GM11168 (cell line): ENCODE data around the gene SLC26A11.
"Not testable (repeated sequence)": the region's sequence is repeated elsewhere in the genome, so short reads cannot be mapped to it uniquely, and the experiment has no call there.

Source experiments
- in situ Hi-C: fragments of 300-500 bp; cut with MboI; formaldehyde crosslinking; loops from one replicate; pipeline ENCODE4 v1.12.0; 2022; ENCODE audit warnings: low sequenced_read_pairs; ENCODE audit not compliant: unreplicated experiment

The SLC26A11 gene

DNA sequence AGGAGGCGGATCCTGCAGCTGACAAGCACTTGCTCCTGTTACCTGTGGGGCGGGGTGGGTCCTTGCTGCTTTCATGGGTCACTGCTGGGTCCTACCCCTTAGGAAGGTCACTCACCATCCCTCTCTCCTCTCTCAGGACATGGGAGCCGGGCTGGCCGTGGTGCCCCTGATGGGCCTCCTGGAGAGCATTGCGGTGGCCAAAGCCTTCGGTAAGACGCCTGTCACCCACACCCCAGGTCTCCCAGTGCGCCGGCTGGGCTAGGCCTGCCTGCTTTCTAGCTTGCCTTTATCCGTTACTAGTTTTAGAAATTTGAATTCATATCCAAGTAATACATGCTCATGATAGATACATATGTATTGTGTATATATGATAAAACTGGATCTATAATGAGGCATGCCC is 17.2 kb downstream of the SLC26A11 start:
- in situ Hi-C loops = no loop called here

DNA sequence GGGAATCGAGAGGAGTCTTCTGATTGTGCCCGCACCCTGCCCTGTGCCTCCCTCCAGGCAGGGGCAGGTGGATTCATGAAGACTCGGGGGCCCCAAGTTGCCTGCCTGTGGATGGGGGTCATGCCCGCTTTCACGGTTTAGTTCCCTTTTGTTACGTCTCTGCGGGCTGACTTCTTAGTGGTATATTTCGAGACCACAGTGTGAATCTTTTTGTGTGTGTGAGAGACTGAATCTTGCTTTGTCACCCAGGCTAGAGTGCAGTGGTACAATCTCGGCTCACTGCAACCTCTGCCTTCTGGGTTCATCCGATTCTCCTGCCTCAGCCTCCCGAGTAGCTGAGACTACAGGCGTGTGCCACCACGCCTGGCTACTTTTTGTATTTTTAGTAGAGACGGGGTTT is 22.3 kb downstream of the SLC26A11 start:
- in situ Hi-C loops = no loop called here

DNA sequence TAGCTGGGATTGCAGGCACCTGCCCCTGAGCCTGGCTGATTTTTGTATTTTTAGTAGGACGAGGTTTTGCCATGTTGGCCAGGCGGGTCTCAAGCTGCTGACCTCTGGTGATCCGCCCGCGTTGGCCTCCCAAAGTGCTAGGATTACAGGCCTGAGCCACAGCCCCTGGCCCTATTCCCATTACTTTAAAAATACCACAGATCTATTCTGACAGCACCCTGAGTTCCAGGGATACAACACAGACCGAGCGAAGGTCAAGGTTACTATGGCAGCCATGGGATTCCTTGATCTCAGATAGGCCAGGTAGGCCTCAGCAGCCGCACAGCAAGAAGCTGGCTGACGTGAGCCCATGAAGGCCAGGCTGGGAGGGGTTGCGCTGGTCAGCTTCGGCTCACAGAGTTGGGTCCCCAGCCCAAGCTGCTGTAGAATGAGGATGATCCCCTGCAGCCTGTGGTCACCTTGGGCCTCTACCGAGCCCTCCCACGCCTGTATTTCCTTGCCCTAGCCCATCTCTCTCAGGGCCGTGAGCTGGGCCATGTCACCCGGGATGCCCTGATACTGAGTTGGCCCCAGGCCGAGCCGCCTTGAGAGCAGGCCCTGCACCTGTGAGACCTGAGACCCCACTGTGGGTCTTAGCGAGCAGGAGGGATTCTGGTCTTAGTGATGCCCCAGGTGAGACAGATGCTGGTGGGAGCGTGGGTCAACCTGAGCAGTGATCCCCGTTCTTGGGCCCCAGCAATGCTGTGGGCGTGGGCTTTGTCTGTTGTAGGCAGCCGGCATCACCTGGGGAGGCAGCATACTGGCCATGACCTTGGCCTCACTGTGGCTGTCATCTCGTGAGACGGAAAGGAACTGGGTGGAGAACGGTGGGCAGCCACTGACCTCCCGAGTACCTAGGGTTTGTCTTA is 23.6 kb downstream of the SLC26A11 start:
- in situ Hi-C loops = no loop called here

DNA sequence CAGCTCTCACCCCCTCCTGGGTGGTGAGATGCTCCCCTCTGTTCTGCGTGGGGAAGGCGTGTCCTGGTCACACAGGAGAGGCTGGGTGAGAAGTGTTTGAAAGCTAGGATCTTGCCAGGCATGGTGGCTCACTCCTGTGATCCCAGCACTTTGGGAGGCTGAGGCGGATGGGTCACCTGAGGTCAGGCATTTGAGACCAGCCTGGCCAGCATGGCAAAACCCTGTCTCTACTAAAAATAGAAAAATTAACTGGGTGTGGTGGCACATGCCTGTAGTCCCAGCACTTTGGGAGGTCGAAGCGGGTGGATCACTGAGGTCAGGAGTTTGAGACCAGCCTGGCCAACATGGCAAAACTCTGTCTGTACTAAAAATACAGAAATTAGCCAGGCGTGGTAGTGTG is 24.2 kb downstream of the SLC26A11 start:
- in situ Hi-C loops = not testable (repeated sequence)

DNA sequence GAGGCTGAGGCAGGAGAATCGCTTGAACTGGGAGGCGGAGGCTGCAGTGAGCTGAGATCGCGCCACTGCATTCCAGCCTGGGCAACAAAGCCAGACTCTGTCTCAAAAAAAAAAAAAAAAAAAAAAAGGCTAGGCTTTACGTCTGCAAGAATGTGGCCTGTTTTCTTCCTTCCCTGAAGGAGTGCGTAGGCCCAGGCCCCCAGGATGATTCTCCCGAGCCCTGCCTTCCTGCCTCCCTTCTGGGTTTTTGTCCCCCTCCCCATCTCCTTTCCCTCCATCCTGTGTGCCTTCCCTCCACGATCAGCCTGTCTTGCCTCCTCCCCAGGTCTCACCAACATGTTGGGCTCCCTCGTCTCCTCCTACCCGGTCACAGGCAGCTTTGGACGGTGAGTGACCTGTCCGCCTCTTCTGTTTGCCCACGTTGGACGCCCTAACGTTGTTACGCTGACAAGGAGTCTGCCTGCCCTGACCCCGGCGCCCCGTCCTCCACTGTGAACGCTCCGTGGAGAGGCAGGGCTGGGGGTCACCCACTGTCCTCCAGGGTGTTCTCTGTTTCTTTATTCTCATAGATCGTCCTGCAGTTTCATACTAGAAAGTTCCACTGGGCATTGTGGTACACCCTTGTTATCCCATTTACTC is 24.8 kb downstream of the SLC26A11 start:
- in situ Hi-C loops = no loop called here

DNA sequence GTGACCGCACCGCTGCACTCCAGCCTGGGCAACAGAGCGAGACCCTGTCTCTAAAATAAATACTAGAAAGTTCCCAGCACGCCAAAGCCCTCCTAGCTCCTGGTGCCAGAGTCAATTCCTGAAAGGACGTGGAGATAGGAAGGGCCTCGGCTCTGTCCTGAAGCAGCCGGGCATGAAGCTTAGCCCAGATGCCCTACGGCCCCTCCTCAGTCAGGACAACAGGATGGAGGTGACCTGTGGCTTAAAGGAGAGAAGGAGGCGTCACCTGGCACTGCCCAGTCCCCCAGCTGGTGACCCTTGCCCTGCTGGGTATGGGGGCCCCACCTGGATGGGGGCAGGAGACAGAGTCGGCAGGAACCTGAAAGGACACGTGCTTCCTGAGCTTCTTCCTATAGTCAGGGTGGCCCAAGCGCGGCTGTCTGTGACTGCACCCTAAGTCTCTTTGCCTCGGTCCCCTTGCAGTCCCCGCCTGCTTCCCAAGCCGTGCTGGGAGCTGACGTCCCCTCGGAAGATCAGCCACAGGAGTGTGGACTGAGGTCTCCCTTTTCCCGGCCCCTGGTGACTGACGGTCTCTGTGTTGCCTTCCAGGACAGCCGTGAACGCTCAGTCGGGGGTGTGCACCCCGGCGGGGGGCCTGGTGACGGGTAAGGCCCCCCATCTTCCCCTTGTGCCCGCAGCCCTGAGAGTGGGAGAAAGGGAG is 25.5 kb downstream of the SLC26A11 start:
- in situ Hi-C loops = no loop called here

DNA sequence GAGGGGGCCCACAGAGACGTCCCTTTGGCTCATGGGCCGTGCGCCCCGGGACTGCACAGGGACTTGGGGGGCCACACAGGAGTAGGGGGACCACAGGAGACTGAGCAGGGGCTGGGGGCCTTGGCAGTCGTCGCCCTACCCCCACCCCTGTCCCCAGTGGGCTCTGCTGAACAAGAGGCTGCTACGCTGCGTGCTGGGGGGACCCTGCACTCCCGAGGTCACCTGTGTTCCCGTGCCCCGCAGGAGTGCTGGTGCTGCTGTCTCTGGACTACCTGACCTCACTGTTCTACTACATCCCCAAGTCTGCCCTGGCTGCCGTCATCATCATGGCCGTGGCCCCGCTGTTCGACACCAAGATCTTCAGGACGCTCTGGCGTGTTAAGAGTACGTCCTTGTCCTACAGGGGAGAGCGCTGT is 26.0 kb downstream of the SLC26A11 start:
- in situ Hi-C loops = no loop called here

DNA sequence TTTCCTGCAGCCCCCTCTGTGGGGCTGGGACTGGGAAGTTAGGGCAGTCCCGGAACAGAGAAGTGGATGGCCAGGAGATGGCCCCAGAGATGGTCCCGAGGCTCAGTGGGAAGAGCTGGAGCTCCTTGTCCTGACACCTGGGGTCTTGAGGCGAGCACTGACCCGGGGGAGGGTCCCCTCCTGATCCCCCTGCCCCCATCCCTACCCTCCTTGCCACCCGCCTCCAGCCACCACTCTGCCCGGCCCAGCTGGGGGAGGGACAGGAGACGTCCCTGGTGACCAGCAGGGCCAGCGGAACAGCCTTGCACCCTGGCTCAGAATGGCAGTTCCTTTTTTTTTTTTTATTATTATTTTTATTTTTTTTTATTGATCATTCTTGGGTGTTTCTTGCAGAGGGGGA is 26.5 kb downstream of the SLC26A11 start:
- in situ Hi-C loops = no loop called here

DNA sequence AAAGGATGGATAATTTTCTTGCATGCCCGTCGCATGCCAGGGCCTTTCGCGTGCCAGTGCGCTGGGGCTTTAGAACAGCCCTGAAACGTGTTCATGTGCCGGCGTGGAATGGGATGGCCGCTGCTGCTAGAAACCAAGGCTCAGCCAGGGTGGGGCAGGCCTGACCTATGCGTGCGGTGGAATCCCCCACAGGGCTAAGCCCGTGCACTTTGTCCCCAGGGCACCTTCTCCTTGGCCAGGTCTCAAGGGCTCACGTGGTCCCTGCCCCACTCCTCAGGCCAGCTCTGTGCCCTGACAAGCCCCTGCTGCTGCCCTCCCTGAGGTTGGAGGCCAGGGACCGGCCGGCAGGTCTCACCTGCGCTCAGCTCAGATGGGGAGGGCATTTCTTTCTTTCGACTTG is 27.3 kb downstream of the SLC26A11 start:
- in situ Hi-C loops = no loop called here

DNA sequence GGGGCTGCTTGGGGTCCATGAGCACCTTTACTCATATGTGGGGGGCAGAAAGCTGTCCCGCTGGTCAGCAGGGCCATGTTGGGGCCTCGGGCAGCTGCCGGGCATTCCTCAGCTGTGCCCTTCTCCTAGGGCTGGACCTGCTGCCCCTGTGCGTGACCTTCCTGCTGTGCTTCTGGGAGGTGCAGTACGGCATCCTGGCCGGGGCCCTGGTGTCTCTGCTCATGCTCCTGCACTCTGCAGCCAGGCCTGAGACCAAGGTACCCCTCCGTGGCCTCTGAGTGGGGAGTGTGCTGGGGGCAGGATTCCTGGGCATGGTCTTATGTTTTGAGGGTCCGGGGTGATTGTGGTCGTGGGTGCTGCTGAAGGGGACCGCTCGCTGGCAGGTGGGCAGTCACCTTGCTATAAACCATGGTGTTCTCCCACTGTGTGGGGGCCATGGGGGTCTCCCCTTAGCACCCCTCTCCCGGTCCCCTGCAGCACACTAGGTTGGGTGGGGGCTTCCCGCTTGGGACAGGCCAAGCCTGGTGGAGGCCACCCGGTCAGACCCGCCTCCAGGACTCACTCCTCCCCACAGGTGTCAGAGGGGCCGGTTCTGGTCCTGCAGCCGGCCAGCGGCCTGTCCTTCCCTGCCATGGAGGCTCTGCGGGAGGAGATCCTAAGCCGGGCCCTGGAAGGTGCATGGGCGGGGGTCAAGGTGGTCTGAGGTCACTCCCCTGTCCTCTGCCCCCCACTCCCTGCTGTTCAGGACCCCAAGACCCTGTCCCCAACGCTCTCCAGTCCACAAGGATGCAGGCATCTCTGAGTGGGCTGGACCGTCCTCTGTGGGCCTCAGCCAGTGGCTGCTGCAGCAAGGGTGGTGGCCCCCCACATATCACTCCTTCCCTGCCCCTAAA is 28.0 kb downstream of the SLC26A11 start:
- in situ Hi-C loops = no loop called here

DNA sequence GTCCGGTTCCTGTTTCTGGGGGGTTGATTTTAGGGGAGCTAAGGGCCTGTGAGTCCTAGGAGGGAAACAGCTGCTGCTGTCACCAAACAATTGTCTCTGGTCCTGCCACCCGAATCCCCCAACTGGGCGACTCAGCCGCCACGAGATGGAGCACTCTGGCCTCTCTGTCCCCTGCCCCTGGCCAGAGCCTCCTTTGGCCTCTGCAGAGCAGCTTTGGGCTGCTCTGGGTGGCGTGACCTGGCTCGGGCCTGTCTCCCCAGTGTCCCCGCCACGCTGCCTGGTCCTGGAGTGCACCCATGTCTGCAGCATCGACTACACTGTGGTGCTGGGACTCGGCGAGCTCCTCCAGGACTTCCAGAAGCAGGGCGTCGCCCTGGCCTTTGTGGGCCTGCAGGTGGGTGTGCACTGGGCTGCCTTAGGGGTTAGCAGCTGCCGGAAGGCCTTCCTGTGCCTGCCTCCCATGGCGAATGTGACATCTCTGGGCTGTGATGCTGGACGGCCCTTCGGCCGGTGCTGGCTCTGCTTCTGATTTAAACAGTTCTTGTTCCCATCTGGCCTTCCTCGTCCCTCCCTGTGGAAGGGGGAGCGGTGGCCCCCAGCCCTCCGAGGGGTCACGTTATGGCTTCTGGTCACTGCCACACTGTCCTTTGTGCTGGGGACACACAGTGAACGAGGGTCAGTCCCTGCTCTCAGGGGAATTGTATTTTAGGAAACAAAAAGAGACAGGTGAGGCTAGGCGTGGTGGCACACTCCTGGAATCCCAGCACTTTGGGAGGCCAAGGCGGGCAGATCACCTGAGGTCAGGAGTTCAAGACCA is 28.9 kb downstream of the SLC26A11 start:
- in situ Hi-C loops = no loop called here

DNA sequence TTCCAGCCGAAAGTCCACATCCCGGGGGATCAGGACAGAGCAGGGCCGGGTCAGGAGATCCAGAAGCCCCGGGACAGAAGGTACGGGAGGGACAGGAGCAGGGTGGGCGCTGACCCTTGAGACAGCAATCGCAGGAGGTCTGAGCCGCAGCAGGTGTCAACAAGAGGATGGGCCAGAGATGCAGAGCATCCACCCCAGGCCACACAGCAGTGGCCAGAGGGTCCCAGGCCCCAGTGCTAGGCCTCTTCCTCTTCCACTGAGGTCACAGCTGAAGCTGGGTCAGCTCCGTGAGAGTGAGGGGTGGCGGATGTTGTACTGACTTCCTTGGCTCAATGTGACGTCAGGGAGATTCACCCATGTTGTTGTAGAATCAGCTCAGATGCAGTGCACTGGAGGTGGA is 31.7 kb downstream of the SLC26A11 start:
- in situ Hi-C loops = loop anchor here (10.0 kb wide), 1 partner anchor 57 kb away; no protein-coding TSS in a partner anchor

DNA sequence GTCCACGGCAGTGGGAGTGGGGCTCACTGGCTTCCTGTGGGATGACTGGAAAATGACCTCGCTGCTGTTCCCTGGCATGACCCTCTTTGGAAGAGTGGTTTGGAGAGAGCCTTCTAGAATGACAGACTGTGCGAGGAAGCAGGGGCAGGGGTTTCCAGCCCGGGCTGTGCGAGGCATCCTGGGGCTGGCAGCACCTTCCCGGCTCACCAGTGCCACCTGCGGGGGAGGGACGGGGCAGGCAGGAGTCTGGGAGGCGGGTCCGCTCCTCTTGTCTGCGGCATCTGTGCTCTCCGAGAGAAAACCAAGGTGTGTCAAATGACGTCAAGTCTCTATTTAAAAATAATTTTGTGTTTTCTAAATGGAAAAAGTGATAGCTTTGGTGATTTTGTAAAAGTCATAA is 32.6 kb downstream of the SLC26A11 start:
- in situ Hi-C loops = loop anchor here (10.0 kb wide), 1 partner anchor 58 kb away; no protein-coding TSS in a partner anchor

DNA sequence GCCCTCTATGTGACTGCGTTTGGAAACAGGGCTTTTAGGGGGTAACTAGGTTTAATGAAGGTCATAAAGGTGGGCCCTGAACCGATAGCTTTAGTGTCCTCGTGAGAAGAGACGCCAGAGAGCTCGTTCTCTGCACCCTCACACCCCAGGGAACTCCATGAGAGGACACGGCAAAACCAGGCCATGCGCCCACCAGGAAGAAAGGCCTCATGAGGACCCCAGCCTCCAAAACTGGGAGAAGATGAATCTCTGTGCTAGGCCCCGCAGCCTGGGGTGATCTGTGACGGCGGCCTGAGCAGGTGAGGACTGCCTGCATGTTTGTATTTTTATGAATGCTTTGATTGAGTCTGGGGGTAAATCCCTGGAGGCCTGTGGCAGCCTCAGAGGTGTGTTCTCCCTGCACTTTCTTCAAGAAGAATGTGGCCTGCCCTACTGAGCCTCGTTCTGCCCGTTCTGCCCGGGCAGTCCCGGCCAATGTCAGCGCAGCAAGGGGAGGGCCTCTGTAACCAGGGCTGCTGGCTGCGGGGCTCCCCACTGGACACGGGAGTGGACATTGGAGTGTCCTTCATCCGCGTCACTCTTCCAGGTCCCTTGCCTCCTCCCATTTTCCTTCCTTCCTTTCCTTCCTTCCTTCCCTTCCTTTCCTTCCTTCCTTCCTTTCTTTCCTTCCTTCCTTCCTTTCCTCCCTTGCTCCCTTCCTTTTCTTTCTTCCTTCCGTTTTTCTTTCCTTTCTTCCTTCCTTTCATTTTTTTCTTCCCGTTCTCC is 33.6 kb downstream of the SLC26A11 start:
- in situ Hi-C loops = loop anchor here (10.0 kb wide), 1 partner anchor 59 kb away; no protein-coding TSS in a partner anchor

DNA sequence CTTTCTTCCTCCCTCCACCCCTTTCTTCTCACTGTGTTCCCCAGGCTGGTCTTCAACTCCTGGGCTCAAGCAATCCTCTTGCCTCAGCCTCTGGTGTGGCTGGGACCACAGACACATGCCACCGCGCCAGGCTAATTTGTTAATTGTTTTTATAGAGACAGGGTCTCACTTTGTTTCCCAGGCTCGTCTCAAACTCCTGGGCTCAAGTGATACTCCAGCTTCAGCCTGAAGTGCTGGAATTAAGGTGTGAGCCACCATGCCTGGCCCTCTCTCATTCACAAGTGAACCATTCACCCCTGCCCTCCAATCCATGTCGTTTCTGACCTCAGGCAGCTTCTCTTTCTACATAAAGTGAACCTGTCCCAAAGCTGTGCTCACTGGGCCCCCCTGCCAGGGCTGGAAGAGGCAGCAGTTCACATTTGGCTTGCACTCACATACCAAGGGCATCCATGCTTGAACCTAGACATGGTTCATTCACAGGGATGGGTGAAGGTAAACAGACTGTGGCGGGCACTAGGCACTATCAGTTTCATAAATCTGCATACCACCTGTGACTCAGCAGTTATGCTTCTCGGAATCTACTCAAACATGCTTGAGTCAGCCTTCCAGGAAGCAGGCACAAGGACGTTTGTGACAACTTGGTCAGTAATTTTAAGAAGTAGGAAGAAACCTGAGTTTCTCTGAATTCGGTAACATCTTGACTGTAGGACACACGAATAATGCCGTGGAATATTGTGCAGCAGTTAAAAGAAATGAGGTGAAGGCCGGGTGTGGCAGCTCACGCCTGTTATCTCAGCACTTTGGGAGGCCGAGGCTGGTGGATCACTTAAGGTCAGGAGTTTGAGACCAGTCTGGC is 34.4 kb downstream of the SLC26A11 start:
- in situ Hi-C loops = loop anchor here (5.0 to 10.0 kb wide), 2 partner anchors 60 to 102 kb away; no protein-coding TSS in a partner anchor

DNA sequence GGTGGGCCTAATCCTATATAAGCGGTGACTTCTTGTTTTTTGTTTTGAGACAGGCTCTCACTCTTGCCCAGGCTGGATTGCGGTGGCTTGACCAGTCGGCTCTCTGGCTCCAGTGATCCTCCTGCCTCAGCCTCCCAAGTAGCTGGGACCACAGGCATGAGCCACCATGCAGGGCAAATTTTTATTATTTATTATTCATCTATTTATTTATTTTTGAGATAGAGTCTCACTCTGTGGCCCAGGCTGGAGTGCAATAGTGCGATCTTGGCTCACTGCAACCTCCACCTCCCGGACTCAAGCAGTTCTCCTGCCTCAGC is 35.8 kb downstream of the SLC26A11 start:
- in situ Hi-C loops = loop anchor here (5.0 to 10.0 kb wide), 2 partner anchors 61 to 104 kb away; no protein-coding TSS in a partner anchor

DNA sequence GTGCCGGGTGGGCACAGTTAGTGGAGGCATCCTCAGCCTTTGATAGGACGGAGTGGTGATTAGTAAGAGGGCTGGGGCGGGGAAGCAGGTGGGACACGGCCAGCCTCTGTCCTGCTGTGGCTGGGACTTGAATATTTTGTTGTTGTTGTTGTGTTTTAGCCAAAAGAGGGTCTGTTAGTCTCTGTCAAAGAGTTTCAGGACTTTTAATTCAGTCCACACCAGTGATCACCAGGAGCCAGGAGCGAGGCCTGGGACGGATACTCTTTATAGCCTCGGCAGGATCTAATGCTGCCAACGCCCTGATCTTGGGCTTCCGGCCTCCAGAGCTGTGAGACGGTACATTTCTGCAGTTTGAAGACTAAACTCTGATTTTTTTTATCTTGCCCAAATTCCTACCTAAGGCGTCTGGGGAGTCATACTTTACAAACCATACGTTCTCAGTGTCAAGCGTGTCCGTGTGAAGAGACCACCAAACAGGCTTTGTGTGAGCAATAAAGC is 37.5 kb downstream of the SLC26A11 start:
- in situ Hi-C loops = loop anchor here (5.0 to 10.0 kb wide), 2 partner anchors 63 to 105 kb away; no protein-coding TSS in a partner anchor
